Suppressor macrophage treated with lipopolysaccharide for 1 hour (primary cell): Measurements from ENCODE around the gene HS1BP3.

Source experiments
- DNase-seq, 3 donors: peaks; one replicate each; pipeline ENCODE4 v3.0.0-alpha.2; 2020 to 2022

Gene HS1BP3

DNA sequence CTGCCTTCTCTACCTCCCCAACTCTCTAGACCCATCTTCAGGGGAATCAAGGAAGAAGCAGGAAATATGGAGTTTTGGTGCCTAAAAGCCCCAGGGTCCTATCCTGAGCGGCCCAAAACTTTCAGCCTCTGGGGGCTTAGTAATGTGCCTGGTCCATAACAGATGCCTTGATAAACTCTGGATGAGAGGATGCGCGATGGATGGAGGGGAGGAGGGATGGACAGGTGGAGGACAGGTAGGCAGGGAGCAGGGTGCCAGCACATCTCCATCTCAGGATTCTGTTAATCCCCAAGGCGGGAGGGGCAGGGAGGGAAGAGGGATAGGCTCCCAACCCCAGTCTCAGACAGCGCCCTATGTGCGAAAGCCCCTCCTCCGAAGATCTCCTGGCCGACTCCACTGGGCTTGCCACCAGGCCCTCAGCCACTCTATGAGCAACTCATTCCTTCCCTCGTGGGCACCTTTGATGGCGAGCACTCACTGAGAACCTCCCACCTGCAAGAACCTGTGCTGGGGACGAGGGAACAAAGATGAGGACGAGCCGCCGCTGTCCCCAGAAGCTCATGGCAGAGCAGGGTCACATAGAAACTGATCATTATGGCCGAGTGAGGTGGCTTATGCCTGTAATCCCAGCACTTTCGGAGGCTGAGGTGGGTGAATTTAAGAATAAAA, 23.1 kb downstream of the HS1BP3 start:
- DNase-seq = no peak

DNA sequence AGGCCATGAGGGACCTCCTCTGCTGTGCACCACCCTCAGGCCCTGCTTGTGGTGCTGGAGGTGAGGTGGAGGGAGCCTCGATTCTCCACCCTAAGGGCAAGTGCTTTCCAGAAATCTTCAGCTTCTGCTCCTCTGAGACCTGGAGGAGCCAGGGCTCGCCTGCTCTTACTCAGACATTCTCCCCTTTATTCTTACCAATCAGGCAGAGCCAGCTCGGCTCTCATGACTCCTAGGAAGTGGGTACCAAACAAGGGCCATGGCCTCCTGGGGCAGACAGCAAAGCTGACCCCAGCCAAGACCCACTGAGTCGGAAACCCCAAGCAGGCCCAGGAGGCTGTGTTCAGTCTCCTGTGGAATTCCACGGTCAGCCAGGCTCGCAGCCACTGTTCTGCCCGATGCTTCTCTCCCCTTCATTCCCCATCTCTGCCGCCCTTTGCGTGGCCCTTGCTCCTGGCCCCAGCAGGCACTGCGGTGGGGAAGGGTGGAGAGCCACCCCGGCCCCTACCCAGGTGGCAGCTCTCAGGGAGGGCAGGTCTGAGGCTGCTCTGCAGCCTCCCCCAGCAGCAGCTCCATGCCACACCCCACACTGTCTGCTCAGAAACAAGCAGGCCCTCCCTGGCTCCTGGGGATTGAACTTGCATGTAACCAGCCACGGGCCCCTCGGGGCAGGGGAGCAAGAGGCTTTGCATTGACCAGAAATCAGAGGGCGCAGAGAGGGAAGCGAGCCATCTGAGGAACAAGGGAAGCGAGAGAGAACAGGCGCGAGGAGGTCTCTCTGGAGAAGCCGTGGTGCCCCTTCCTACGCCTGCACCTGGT, 24.0 kb downstream of the HS1BP3 start:
- DNase-seq = no peak

DNA sequence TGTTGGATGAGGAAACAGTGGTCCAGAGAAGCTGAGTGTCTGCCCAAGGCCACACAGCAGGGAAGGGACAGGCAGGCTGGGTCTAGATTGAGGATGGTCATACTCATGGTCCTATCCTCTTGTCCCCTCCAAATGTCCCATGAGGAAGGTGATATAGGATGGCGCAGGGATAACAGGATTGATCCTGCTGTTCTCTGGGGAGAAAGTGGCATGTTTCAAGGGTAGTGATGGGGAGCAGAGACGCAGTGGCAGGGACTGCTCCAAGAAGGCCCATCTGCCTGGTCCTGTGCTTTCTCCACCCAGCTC, 24.6 kb downstream of the HS1BP3 start:
- DNase-seq = no peak

DNA sequence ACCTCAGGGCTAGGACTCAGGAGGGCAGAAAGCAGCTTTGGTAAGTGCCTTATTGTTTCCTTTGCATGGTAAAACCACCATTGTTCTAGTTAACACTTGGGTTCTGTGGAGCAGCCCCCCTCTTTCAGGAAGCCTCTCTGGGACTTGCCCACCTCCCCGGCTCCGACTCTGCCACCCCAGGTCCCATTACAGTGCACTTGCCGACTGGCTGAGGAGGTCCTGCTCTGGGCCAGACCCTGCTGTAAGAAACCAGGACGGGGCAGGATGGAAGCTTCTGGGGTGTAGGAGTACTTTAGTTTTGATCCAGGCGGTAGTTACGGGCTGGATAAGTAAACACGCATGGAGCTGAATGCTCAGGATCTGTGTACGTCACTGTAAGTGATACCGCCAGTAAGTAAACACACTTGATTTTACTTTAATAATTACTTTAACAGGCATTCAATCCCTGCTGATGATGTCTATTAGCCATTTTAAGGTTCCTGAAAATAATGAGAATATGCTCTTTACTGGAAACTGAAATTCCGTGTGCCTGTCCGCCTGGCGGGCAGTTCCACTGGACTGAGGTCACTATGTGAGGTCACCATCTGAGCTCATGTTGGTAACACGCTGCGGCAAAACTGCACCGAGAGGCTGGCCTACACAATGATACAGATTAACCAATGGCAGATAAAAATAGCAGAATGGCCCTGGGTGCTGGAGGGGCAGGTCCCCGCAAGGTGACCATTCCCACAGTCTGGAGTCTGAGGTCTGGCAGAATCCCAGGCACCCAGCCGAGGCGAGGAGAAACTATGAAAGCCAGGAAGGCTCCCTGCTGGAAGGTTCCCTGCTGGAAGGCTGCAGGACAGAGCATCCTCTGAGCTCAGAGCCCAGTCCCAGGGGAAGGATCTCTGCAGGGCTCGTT, 25.2 kb downstream of the HS1BP3 start:
- DNase-seq = no peak

DNA sequence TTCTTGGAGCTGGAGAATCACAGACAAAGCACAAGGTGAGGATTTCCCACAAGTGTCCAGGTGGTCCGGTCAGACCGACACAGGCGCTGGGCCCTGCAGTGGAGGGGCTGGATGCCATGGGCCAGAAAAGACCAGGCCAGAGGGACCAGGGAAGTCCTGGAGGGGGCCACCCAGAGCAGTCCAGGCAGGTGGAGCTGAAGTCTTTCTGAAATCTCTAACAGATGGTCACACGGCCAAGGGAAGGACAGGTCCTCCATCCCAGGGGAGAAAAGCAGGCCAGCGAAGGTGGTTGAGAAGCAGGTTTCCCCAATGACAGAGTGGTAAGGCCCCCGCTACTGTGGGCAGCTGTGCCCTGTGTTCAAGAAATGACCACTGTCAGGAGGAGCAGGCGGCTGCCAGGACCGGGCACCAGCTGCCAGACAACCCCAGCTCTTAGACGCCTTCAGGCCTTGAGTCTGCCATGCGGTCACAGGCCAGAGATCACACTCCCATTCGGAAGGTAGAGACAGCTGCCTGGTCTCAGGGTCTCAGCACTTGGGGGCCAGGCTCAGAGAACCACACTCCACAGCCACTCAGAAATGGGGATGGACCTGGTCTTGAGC, 25.9 kb downstream of the HS1BP3 start:
- no peak for DNase-seq

DNA sequence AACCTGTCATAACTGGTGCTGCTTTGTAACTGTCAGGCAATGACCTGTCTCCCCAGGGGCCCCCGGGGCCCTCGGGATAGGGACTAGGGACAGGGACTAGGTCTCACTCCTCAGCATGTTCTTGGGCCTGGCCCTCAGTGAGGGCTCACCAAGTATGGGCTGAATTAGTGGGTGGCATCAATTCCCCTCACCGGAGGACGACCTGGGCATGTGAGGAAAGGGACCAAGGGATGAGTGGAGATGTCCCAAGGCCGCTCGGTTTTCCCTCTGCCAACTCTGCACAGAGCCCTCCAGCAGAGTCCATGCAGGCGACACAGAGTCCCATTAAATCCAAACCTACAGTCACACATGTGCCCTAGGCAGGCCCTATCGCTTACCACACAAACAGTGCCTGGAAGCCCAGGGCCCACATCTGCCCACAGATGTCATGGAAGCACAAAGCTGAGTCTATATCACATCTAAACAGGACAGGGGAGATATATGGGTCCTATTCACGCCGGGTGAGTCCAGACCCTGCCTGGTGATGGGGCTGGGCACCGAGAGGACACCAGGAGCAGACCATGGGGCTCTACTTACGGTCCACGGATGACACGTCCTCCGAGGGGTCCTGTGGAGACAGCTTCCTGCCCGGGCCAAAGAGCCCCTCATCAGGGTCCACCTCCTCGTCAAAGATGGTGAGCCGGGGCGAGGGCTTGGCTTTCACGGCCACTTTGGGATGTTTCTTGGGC, 26.6 kb downstream of the HS1BP3 start:
- no peak for DNase-seq

DNA sequence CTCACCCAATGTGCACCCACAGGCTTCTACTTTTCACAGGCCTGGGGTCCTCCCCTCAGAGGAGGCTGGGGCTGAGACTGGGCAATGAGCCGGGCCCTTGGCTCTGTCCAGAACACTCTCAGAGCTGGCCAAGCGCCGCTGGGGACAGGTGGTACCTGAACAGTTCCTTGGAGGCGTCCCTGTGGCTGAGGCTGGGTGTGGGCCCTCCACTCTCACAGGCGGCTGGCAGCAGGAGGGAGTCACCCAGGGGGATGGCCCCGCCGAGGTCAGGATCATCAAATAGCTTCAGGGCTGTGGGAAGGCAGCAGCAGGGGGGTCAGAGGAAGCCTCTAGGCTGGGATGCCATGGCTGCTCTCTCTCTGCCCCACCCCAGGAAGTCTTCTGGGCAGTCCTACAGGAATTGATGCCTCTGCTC, 27.1 kb downstream of the HS1BP3 start:
- no peak for DNase-seq

DNA sequence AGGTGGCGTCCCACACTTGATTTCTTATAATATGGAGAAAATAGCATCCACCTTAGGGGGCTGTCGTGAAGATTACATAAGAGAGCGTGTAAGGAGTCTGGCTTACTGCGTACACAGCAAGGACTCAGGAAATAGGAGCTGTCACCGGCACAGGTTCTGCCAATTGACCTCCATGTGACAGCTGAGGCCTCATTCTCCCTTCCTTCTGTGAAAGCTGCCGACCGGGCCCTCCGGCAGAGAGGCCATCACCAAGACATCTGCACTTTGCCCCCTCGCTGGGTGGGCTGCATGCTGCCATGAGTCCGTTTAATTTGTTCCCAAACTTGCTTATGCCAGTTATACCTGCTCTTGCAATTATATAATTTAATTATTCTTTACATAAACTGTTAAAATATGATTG, 27.7 kb downstream of the HS1BP3 start:
- DNase-seq = no peak

DNA sequence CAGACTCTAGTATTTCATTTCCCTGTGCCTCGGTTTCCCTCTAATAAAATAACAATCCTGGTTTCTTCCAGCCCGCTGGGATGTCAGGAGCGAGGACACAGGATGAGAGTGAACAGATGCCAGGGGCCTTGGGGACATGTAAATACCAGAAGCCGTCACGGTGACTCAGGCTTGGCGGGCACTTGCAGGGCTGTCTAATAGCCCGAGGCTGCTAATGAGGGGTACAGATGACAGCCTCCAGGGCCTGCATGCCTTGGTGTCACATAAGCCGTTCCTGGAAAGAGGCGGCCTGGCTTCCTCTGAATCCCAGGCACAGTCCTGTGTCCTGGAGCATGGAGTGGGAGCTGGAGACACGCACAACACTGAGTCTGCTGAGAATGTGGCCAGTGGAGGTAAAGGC, 28.2 kb downstream of the HS1BP3 start:
- no peak for DNase-seq

DNA sequence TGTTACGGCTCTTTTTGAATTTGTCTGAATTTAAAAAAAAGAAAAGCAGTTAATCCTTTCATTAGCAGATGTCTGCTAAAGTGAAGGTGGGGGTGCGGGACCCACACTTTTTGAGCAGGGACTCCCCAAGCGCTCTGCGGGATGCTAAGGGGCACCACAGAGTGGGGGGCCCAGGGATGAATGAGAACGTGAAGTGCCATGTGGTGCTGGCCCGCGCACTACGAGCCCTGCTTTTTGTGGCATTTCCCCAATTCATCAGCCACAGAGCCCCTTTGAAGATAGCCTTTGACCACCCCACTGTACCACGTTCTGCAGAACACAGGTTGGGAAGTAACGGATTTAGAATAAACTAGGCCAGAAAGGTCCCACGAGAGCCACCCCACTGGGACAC, 28.6 kb downstream of the HS1BP3 start:
- no peak for DNase-seq

DNA sequence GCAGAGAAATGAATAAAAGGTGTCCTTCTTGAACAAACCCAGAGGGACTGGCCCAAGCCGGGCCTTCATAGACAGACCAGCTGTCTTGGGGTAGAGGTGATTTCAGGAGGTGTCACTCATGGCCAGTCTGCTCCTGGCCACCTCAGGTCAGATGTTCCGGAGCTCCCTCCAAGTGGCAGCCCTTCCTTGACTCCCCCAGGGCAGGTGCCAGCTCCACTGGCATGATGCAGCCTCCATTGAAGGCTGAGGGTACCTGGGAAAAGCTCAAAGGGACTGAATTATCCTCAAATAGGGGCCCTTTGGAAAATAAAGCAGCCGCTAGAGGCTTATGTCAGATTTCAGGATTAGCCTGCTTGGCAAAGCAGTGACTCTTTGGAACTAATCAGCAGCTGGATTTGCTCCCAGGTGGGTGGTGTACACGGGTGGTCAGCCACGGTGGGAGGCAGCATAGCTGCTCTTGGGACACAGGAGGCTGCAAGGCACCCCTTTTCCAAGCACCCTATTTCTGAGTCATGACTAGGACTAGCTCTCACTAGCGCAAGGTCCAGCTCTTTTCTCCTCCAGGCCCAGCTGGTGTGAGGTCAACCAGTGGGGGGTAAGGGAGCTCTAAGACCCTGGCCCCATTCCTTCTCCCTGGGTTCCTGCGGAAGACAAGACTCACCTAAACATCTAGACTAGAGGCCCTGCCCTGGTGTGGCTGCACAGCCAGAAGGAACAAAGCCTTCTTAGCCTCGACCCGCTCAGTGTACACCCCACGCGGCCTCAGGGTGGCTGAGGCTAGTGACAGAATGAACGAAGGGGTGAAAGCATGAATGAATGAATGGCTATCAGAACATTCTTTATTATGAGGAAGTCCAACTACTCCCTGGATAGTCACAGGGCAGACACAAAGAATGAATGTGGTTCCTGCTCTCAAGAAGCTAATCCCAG, 29.3 kb downstream of the HS1BP3 start:
- DNase-seq = no peak

DNA sequence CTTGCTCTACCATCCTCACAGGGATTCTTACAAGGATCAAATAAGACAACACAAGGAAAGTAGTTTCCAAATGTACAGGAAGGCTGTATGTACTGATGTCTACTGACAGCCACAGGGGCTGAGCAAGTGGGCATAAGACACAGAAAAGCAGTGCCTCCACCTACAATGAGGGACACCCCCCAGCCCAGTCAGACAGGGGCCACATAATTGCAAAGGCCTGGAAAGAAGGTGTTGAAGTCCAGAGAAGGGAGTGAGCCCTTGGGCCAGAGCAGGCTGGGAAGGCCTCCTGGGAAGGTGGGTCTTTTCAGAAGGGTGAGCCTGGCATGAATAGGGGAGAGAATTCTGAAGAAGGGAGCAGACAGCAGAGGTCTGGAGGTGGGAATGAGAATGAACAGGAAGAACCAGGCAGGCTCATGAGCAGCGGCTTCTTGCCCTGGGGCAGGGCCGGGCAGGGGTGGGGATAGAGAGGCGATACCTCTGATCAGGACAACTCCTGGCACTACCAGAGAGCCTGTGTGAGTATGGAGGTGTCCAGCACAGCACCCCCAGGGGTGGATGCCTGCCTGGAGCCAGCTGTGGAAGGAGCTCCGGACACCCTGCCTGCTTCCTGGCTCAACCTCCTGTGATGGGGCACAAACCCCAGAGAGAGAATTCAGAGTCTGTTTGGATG, 30.1 kb downstream of the HS1BP3 start:
- DNase-seq = no peak

DNA sequence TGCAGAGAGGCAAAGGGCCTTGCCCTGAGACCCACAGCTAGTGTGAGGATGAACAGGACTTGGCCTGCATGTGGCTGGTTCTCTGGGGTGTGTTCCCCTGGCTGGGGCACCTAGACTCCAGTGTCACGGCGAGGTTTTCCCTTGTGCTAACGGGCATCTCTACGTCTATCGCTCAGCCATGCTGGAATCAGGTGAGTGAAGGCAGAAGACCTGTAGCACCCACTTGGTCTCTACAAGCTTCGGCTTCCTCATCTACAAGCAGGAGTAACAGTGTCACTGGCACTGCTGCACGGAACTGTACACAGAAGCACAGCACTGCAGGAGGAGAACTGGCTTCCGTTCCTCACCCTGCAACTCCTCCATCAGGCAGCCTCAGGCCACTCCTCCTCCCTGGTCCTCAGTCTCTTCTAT, 30.6 kb downstream of the HS1BP3 start:
- DNase-seq = no peak

DNA sequence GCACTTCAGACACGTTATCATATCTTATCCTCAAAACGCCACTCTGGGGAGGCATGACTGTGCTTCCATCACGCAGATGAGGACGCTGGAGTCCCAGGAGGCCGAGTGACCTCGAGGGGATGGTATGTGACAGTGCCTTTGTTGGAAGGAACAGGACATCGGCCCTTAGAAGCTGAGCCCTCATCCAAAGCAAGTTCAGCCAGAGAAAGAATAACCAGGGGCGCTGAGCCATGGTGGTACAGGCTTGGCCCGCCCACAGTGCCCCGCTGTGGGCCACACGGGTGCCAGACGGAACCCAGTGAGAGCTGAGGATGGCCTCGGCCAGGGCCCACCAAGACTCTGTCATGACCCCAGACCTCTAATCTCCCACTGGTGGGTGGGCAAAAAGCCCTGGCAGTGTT, 31.3 kb downstream of the HS1BP3 start:
- no peak for DNase-seq

DNA sequence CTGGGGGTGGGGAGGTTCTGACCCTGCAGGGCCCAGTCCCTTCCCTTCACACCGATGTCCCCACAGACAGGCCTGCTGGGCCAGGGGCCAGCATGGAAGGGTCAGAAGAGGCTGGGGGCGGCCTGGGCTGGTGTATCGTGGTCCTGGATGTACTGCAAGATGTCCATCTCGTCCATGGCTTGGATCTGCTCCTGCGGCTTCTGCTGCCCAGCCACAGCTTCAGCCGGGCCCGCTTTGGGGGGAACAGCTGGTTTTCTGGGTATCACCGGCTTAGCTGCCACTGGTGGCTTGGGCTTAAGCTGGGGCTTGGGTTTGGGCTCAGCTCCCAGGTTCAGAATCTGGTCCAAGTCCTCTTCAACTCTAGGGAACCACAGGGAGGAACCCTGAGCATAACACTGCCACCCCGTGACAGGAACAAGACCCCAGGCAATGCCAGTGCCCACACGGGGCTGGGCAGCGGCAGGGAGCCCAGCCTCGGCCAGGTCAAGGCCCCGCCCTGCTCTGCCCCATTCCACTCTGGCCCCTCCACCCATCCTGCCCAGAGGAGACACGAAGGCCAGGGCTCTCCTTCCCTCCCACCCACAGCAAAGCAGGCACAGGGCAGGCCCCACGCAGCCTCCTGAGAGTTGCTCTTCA, 31.9 kb downstream of the HS1BP3 start:
- no peak for DNase-seq

DNA sequence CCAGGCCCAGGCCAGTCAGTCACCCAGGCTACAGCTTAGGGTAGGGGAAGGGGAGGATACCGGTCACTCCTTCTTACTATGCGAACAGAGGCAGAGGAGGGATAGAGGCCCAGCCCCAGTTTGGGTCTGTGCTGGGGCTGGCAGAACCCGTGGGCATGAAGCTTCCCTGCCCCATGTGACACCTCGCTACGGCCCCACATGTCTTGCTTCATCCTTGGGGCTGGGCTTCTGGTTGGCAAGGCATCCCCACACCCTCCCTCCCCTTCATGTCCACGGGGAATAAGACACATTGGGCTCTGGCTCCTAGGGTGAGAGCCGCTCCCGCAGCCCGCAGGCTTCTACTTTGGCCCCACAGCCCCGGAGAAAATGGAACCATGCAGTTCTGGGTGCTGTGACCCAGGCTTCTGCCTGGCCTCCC, 32.4 kb downstream of the HS1BP3 start:
- peak; percentile 37 to 42 (median 40) for DNase-seq

DNA sequence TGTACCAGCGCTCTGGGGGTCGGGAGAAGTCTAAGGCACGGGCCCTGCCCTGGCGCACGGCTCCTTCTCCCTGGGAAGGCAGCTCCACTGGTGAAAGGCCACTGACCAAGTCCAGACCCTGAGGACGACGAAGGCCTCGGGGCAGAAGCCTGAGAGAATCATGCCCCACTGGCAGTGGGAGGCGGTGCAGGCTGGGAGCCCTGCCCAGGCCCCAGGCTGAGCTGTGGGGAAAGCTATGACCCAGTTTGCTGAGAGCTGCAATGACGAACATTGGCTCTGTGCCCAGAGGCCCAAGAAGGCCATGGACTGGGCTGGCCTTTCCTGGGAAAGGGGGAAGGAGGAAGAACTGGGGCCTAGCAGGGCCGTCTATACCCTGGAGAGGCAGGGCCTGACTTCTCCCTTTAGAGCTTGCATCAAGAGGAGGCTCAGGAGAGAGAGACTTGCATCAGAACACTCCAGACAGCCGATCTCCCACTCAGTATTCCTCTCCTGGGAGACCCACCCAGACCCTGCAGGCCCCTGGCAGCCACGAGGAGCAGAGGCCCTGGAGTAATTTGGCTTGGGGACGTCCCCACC, 32.9 kb downstream of the HS1BP3 start:
- DNase-seq = peak; percentile 97 to 98 (median 98)

DNA sequence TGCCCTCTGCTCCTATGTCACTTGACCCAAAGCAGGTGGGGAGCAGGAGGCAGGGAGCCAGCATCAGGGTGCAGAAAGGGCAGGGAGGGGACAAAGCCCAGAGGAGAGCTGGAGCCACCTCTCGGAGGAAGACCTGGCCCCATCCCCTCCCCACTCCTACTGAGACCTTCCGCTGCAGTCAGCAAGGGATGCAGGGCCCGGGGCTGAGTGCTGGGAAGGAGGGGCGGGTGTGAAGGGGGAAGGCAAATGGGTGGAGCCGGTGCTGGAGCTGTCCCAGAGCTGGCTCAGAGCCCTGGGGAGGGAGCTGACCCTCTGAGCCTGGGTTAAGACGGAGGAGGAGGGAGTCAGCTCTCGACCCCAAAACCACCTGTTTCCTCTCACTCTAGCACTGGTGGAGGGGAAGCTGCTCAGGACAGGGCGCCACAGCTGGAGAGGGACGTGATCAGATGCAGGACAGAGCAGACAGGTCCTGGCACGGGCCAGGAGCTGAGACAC, 33.8 kb downstream of the HS1BP3 start:
- DNase-seq = no peak

DNA sequence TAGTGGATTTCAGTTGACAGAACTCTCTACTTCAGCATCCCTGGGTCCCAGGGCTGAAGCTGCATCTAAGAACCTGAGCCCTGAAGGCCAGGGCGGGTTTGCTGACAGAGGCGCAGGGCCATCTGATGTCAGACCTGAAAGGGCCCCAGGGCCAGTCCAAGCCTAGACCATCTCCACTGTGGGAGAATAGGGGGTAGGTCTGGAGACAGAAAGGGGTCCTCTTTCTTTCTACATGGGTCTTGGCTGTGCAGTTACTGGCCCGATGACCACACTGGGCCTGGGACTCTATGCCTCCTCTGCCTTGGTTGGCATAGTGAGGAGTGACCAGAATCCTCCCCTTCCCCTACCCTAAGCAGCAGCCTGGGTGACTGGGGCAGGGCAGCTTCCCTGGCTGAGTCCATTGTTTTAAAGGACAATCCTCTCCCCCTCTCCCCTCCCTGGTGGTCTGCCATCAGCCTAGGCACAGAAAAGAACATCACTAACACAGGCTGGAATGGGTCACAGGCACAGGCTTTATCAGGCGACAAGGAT, 34.5 kb downstream of the HS1BP3 start:
- DNase-seq = no peak
